Keratinocyte (primary cell): Measurements from ENCODE around the gene ZBTB21. TPM values are rescaled to one million over a fixed set of nuclear protein-coding genes. Genes with fewer than 3 reads are reported as not detected.

Experiments used
- DNase-seq: peaks from one replicate; pipeline ENCODE4 v3.0.0-alpha.2; 2011; ENCODE audit warnings: low read depth, missing footprints, low spot score
- FAIRE-seq: peaks from 2 replicates; lab custom pipeline; 2011; peaks lifted over from hg19 to GRCh38; lab: Jason Lieb, UNC
- H2AFZ ChIP-seq: 2 replicates; pipeline ENCODE4 v1.6.0; 2012; ENCODE audit warnings: low read length, control low read depth, inconsistent platforms; ENCODE audit not compliant: control insufficient read depth
- H3K27ac ChIP-seq: 2 replicates; pipeline ENCODE4 v1.5.1; 2011; ENCODE audit warnings: low read length; ENCODE audit not compliant: control insufficient read depth, insufficient read depth
- H3K27me3 ChIP-seq: 3 replicates; pipeline ENCODE4 v1.6.0; 2011; ENCODE audit warnings: low read length; ENCODE audit not compliant: control insufficient read depth, insufficient read depth; ENCODE audit errors: extremely low read depth
- H3K36me3 ChIP-seq, 2 experiments: 2 replicates in 1 of 2; 3 replicates in 1 of 2; pipeline ENCODE4 v1.5.1; 2011; ENCODE audit warnings: low read length in 2 of 2, mild to moderate bottlenecking in 1 of 2; ENCODE audit not compliant: control insufficient read depth in 2 of 2, insufficient read depth in 2 of 2; ENCODE audit errors: extremely low read depth in 1 of 2
- H3K4me1 ChIP-seq: 3 replicates; pipeline ENCODE4 v1.5.1; 2011; ENCODE audit warnings: low read length; ENCODE audit not compliant: control insufficient read depth, insufficient read depth; ENCODE audit errors: extremely low read depth
- H3K4me2 ChIP-seq: 3 replicates; pipeline ENCODE4 v1.6.0; 2011; ENCODE audit warnings: low read depth, low read length; ENCODE audit not compliant: control insufficient read depth, insufficient read depth; ENCODE audit errors: extremely low read depth
- H3K4me3 ChIP-seq, 3 experiments: fragments of 200-600 bp in 1 of 3; sonication (generic) in 1 of 3; 2 replicates in 2 of 3; 3 replicates in 1 of 3; pipeline ENCODE4 v1.5.1; 2011 to 2016; ENCODE audit warnings: low read length in 3 of 3, mild to moderate bottlenecking in 3 of 3, control low read depth in 2 of 3, inconsistent platforms in 1 of 3, low read depth in 1 of 3, mixed read lengths in 1 of 3, mixed run types in 1 of 3, moderate library complexity in 1 of 3; ENCODE audit not compliant: control insufficient read depth in 2 of 3, insufficient read depth in 2 of 3; ENCODE audit errors: extremely low read depth in 1 of 3
- H3K79me2 ChIP-seq: 2 replicates; pipeline ENCODE4 v1.6.0; 2012; ENCODE audit warnings: low read length; ENCODE audit not compliant: control insufficient read depth, insufficient read depth
- H3K9ac ChIP-seq: 3 replicates; pipeline ENCODE4 v1.6.0; 2011; ENCODE audit warnings: low read length; ENCODE audit not compliant: control insufficient read depth, insufficient read depth; ENCODE audit errors: extremely low read depth
- H3K9me1 ChIP-seq: 3 replicates; pipeline ENCODE4 v1.6.0; 2011; ENCODE audit warnings: low read length; ENCODE audit not compliant: control insufficient read depth, insufficient read depth; ENCODE audit errors: extremely low read depth
- H3K9me3 ChIP-seq: 2 replicates; pipeline ENCODE4 v1.5.1; 2012; ENCODE audit warnings: low read depth, low read length; ENCODE audit not compliant: control insufficient read depth
- H4K20me1 ChIP-seq: 3 replicates; pipeline ENCODE4 v1.6.0; 2011; ENCODE audit warnings: low read length; ENCODE audit not compliant: control insufficient read depth, insufficient read depth; ENCODE audit errors: extremely low read depth
- CTCF ChIP-seq, 3 experiments: IDR thresholded peaks in 1 of 3; conservative IDR thresholded peaks in 1 of 3; optimal IDR thresholded peaks in 1 of 3; 2 replicates in 2 of 3; 3 replicates in 1 of 3; pipeline versions ENCODE3 to v1.5.1; 2011; ENCODE audit warnings: low read length in 3 of 3, mild to moderate bottlenecking in 3 of 3, moderate library complexity in 2 of 3, control low read depth in 1 of 3, inconsistent platforms in 1 of 3; ENCODE audit not compliant: insufficient read depth in 2 of 3; ENCODE audit errors: extremely low read depth in 1 of 3
- EZH2 ChIP-seq: IDR thresholded peaks from one replicate; pipeline ENCODE4 v1.6.1; 2012; ENCODE audit warnings: inconsistent platforms, mild to moderate bottlenecking, low read length, moderate library complexity
- dilution Hi-C: fragments of 300-500 bp; cut with MboI; formaldehyde crosslinking; loops from one replicate; pipeline ENCODE4 v1.7.0; 2020; ENCODE audit warnings: low sequenced_read_pairs; ENCODE audit not compliant: extremely low pct_ligation_motif_present
- polyA plus RNA-seq, 5 experiments: library from polyadenylated mRNA; depleted of rRNA in 3 of 5; stranded (reverse) in 3 of 5; stranded (forward) in 1 of 5; unstranded in 1 of 5; fragments of >200 nt; gene quantifications; 1 replicate in 1 of 5; 2 replicates in 3 of 5; 3 replicates in 1 of 5; pipeline versions ENCODE4 v1.2.1 to v1.2.3, GENCODE V29; 2011 to 2012; ENCODE audit warnings: missing spikeins in 2 of 5, low read depth in 1 of 5, low replicate concordance in 1 of 5

Gene ZBTB21
- polyA plus RNA-seq, 1 donor (not counting 4 experiments of a cell fraction or from before 2014, with no cell fraction given) = 9.5 TPM

GRCh38 chr21:42059141-42059540 lies 49.0 kb upstream of the ZBTB21 start:
- Histone ChIP-seq H3K27ac (no peak overlapping the region), H3K9ac (no peak overlapping the region), H3K27me3 (no peaks in the 10 kb centered on the region), H3K36me3 (no peaks in the 10 kb centered on the region), H2AFZ (no peak overlapping the region), H4K20me1 (no peaks in the 10 kb centered on the region), H3K4me3 (no peak overlapping the region), H3K9me3 (no peaks in the 10 kb centered on the region), H3K4me1 (peaks cover 43% of the 10 kb centered on the region), H3K79me2 (no peaks in the 10 kb centered on the region), H3K4me2 (no peak overlapping the region), H3K9me1 (peaks cover 3% of the 10 kb centered on the region)
- FAIRE-seq (no peak), DNase-seq (no peak)
- TF ChIP-seq EZH2 = no peak
- TF ChIP-seq CTCF (optimal IDR thresholded peaks at IDR 0.05 in 1 of 3, IDR thresholded peaks at IDR 0.05 in 1 of 3, conservative IDR thresholded peaks at IDR 0.05 in 1 of 3; ENCODE audit: extremely low read depth in 1 of 3, insufficient read depth in 2 of 3, low read length in 3 of 3) = no peak
- dilution Hi-C loops = no loop called here

GRCh38 chr21:42058631-42059111 lies 48.5 kb upstream of the ZBTB21 start:
- no peak overlapping the region for H3K27ac ChIP-seq
- peaks cover 2% of the 10 kb centered on the region for H3K9me1 ChIP-seq
- H3K79me2 ChIP-seq = no peaks in the 10 kb centered on the region
- no peak overlapping the region for H2AFZ ChIP-seq
- no peak for DNase-seq
- no peak overlapping the region for H3K9ac ChIP-seq
- no peaks in the 10 kb centered on the region for H3K36me3 ChIP-seq
- no peak overlapping the region for H3K4me2 ChIP-seq
- no peaks in the 10 kb centered on the region for H4K20me1 ChIP-seq
- dilution Hi-C loops = no loop called here
- H3K4me1 ChIP-seq = peaks cover 38% of the 10 kb centered on the region
- H3K4me3 ChIP-seq = no peak overlapping the region
- H3K27me3 ChIP-seq = no peaks in the 10 kb centered on the region
- TF ChIP-seq CTCF (optimal IDR thresholded peaks at IDR 0.05 in 1 of 3, IDR thresholded peaks at IDR 0.05 in 1 of 3, conservative IDR thresholded peaks at IDR 0.05 in 1 of 3; ENCODE audit: extremely low read depth in 1 of 3, insufficient read depth in 2 of 3, low read length in 3 of 3) (no peak), EZH2 (no peak)
- no peaks in the 10 kb centered on the region for H3K9me3 ChIP-seq
- no peak for FAIRE-seq
